ENCODE data around the gene COL4A1.

COL4A1 gene

DNA sequence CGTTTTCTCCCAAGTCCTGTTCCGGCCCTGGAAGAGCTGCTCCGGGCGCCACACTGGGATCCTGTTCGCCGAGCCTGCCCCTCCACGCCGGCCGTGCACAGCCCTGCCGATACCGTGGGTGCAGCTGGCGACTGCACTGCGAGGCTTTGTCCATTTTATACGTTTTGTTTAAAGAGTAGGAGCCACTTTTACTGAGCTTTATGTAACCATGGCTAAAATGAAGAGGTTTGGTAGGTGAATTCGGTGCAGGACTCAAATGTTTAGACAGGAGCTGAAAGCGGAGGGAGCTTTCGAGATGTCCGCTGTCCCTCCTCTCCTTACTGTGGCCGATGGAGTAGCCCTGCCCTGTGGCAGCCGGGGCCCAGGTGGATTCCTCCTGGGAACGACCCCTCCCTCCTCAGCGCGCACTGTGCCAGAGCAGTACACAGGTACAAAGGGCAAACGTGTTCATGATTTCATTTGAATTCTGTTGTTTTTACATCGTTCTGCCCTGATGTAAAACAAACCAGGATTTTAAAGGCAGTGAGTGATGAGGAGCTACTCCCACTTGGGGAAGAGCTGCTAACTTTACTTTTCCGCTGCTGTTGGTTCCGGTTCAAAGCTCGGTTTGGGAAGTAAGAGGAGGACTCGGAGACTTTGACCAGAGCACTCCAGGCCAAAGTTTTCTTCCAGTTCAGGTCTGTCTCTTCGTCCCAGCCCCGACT is 1.9 kb upstream of the COL4A1 start:
- DNase-seq = no peak

DNA sequence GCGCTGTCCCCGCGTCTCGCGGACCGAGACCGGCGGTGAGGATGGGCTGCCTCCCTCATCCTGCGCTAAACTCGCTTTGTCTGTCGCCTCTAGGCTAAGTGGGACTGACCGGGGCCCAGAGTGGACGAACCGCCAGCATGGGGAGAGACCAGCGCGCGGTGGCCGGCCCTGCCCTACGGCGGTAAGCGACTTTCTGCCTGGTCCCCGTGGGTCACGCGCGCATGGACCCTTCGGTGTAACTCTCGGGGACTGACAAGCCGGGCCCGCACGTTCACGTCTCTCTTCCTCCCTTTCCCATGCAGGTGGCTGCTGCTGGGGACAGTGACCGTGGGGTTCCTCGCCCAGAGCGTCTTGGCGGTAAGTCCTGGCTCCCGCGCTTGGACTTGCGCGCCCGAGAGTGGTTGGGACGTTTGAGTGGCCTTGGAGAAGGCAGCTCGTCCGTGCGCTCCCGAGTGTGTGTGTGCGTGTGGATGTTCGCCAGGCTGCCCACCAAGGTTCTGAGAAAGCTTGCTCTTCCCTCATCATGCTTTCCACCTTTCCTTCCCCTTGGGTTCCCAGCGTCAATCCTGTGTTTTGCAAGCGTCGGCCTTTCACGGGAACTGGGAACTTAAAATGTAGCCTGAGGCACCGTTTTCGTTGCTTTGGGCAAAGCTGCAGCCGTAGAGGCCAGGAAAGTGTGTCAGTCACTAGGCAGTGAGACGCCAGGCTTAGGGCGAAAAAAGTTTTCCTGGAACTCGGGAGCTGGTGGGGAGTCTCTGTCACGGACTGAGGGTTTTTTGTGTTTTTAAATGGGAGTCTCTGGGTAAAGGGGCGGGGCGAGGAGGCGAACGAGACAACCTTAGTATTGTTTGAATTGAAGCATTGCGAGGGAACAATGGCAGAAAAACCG is 1.1 kb upstream of the COL4A1 start:
- DNase-seq = no peak

DNA sequence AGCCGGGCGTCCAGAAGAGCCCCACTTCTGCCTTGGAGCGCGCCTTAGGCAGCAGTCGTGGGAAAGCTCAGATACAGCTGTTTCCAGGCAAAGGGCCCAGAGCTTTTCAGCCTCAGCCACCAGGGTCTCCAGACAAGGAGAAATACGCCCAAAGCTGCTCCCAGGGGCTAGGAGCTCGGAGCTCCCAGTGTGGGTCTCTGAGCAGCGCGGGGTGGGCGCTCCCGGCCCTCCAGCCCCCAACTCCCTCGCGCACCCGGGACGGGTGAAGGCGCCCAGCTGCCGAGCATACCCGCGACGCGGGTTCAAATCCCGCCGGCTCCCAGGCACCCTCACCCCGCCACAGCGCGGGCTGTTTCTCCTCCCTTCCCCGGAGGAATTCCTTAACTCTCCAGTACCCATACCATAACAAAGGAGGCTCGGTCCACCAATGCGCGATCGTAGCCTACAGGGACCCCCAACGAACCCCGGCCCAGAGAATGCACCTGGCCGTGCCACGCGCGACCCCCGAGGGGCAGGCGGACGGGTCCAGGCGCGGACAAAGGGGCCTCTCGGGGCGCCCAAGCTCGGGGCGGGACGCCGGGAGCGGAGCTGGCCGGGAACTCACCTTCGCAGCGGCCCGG is 507 bp downstream of the COL4A1 start:
- DNase-seq = no peak

DNA sequence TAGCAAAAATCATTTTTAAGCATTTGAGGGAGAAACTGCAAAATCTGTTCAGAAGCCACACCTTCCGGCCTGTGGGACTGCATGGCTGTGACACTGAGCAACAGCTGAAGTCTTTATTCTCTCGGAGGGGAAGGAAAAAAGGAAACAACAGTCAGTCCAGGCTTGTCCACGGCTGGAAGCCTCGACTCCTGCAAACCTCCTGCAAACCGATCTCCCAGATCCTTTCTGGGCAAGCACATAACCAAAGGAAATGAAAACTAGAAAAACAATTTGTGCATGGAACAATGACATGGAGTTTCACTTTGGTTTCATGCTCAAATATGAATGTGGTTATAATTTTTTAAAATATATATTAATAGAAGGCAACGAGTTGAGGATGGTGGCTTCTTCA is 1.0 kb downstream of the COL4A1 start:
- DNase-seq = no peak

DNA sequence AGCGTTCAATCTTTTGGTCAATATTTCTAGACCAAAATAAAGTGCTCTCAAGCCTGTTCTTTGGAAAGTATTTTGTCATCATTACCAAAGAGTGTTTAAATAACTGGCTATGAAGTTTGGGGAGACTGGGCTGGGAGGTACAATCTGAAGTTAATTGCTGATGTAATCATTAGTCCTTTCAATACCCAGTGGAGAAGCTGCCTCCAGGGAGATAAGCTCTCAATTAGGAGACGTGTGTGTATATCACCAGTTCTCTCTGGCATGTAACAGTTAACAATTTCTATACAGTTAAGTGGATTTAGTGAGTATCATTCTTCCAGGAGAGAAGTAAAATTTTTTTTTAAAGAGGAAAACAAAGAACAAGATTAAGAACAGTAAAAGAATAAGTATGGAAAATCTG is 1.4 kb downstream of the COL4A1 start:
- no peak for DNase-seq

DNA sequence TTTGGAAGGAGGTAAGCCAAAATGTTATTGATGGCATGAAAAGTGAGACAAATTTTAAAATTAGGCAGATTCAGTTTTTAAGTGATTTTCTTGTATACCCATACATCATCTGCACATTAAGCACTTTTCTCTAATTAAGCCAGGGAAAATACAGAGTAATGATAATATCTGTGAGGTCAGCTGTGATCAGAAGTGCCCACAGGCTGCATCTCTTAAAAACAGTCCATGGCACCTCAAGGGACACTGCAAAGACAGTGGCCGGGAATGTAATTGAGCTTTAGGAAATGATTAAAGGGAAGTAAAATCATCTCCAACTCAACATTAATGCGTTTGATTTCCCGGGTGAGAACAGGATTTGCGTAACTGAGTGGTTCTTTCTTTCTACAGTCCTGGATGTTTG is 2.0 kb downstream of the COL4A1 start:
- DNase-seq = no peak

DNA sequence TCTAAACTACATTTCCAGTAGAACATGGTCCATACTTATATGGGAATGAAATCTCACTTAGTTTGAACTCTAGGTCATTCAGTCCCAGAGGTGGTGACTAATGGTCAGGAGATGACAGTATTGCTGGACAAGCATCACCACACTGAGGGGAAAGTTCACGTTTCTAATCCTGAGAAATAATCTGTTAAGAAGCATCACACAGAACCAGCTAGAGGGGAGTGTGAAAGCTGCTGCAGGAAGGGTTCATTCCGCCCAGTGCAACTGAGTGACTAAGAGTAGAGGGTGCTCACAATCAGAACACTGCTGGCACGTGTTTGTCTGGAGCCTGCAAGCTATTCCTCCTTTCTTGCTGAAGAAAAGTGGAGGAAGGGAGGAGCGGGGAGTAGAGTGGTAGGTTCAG is 2.7 kb downstream of the COL4A1 start:
- DNase-seq = no peak

DNA sequence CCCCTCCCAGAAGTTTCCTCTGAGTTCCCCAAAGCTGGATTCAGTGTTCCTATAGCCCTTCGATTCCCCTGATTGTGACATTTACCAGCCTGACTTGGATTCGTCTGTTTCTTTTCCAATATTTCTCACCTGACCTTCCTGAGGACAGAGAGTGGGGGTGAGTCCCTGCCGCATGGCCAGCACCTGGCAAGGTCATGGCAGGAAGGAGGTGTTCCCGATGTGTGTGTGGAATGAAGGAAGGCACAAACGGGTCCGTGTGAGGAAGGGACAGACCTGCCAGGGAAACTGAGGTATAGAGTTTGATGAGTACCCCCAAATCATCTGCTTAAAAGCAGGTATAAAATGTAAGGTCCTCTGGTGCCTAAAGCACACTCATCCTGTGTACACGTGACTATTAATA is 3.3 kb downstream of the COL4A1 start:
- no peak for DNase-seq

DNA sequence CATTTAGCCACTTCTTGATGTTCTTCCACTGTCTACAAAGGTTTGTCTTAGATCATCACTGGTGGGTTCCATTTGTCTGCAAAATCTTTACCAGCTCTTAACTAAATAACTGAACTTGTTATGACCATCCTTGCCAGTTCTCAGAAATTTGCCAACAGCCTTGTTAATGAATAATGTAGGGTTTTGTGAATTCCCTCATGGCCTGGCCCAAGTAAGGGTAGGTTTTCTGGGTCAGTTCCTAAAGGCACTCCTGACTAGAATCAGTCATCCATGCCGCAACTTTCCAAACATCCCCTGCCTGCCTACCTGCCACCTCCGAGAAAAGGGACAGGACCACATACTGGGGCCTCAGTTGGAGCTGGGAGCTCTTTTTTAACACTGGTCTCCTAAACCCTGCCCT is 4.0 kb downstream of the COL4A1 start:
- no peak for DNase-seq

DNA sequence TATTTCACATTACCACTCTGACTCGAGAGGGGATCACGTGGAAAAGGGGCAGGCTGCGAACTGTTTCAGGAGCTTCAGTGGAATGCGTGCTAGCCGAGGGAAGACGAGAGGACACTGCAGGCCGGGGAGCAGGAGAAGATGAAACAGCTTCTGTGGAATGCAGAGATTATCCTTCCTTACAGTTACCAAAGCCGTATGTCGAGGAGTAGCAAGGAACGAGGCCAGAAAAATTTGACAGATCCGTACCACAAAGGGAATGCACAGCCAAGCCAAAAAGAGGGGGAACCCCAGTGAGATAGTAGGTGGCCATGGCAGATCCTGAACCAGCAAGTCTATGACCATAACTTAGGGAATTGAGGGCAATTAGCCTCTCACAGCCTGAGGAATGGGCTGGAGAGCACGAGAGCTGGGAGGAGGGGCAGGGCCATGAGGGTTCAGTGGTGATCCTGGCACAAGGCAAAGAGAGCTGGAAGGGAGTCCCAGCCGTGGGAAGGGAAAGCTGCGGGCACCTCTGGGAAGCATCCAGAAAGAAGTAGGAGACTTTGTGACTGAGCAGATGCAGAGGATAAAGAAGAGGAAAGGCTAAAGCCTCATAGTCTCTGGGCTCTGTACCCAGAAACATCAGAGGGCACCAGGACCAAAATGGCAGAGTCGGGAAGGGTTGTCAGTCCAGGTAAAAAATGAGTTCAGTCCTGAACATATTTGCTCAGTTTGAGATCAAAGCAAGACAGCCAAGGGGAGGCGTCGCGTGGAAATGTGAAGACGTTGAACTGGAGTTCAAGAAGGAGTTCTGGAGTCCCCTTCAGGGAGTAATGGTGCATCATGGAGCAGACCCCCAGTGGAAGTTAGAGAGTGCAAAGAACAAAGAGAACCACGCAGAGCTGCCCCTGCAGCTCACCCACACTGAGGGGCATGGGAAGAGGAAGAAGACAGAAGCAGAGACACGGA is 5.1 kb downstream of the COL4A1 start:
- no peak for DNase-seq

DNA sequence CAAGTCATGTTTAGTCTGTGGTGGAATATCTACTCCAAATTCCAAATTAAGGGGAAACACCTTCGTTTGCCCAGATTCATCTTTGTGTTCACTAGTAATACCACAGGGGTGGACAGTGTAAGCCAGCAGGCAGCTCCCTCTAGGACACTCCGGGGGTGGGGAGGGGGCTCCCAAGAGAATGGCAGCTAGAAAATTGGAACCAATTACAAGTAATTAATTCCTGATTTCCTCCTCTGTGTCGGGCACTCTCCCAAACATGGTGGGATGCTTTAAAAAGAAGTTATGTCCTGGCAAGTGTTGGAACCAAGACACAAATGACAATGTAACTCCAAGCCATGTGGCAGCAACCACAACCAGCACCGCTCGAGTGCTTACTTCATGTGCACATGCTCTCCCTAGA is 5.9 kb downstream of the COL4A1 start:
- DNase-seq = no peak

DNA sequence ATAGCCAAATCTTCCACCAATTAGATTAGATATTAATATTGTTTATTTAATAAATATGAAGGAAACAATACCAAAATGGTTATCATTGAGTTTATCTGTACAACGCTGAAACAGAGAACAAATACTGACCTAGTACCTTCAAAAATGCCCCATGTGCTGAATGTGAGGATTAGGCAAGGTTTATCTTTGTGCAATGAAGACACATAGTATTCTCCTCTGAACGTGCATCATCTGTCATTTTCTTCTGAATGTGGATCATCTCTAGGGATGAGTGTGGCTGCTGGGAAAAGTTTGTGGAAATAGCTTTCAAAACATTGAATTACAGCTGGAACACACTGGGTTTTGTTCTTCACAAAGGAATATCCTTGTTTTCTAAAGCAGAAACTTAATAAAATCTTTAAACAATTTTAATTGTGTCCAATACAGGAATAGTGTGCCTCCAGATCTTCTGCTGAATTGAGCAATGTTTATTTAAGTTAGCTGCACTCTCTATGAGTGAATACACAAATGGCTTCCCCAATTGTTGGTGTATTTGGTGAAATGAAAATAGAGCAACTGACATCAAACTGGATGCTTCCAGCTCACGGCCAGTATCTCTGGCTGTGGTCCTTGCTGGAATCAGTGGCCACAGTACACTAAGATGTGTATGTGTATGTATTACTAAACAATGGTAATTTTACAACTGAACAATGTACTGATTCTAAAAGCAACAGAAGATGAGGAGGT is 6.7 kb downstream of the COL4A1 start:
- no peak for DNase-seq

DNA sequence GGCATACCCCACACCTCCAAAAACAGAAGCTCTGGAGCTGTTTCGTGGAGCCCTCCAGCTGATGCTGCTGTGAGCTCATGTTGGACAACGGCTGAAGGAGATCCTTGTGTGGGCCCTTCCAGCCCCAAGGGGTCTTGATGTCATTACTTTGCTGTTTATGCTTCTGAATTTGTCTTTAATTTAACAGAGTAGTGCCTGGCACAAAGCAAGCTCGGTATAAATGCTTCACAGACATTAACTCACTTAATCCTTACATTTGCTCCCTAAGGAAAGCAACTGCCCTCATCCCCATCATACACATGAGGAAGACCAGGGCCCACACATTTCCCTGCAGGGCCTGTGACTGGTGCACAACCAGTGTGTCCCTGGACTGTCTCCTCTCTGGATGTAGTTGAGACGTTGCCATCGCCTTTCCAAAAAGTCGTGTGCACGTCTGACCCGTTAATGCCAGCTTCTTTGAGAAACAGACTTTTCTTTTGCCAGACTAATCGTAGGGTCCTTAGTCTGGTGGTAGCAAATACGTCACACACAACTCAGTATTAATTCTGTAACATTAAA is 7.6 kb downstream of the COL4A1 start:
- no peak for DNase-seq

DNA sequence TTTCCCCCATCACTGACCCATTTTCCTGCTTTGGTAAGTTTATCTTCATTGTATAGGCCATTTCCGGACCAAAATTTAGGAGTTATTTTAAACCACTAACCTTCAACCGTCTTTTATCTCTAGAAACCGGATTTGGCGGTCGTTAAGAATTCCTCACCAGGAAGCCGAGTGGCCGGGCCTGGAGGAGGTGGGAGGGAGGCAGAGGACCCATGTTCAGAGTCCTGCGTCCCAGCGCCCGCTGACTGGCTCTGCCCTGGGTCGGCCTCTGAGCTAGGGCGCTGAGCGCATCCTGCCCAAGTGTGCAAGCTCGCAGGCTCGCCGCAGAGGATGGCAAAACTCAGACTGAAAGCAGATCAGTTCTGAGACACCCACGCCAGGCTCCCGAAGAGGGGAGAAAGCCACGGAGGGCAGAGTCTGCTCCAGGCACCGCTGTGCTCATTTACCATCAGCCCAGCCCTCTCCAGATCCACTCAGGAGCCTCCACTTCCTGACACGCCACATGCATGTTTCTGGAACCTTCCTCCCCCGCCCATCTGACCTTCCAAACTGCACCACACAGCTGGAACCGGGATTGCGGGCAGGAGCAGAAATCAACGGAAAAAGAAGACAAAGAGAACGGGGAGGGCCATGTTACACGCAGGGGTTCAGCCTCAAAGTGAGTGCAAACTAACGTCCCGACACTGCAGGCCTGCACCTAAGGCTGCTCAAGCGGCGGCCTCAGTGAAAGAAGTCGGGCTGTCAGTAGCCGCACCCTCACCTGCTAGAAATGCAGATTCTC is 8.3 kb downstream of the COL4A1 start:
- peak in 1 of 5 donors; percentile 34 for DNase-seq

DNA sequence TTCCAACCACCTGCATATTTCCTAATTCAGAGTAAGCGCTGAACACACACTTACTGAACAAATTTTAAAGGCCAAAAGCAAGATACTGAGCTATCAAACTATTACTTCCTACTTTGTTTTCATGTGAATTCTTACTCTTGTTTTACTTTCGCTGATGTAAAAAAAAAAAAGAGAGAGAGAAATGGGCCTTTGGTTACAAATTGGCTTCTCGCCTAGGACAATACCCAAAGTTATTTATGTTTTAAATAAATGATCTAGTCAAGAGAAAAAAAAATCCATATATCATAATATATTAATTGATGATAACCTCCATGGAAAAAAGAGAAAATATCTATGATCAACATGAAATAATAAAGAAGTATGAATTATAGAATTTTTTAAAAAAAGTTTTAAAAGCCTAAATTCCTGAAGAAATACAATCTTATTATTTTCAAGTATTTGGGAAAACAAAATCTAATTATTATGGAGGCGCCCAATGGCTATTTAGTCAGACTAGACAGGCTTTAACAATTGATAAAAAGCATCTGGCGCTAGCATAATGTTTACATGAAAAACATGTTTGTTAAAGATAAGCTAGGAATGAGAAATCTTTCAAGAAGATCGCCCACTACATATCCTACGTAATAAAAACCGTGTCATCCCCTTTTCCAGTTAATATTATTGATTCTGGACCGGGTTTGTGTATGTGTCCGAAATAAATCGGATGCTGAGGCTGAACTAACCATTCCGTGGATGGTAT is 9.0 kb downstream of the COL4A1 start:
- no peak for DNase-seq

DNA sequence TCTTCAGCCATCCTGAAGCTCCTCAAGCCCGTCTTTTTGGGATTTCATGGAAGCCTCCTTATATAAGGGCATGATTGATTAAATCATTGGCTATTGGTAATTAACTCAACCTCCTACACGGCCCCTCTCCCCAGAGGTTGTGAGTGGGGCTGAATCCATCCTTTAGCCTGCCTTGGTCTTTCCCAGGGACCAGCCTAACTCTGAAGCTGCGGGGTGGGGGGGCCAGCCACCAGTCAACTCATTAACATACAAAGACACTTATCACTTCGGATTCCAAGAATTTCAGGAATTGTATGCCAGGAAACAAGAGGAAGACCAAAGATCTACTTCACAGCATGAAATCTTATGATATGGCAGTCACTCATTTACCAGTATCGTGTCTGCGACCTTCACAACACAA is 9.9 kb downstream of the COL4A1 start:
- DNase-seq = no peak

DNA sequence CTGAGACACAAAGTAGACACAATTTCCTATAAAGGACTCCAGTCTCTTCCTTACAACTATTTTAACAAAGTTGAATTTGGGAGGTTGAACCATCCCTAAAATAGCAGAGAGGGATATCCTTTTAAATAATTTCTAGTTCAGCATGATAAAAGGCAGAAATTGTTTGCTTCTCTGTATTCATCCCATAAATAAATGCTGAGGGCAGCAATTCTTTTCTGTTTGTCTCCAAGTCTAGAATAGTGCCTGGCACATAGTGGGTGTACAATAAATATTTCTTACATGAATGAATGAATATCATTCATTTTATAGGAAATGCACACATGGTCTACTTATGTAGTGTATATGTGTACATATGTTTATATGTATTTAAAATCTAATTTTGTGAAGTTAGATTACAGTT is 12.3 kb downstream of the COL4A1 start:
- DNase-seq = no peak

DNA sequence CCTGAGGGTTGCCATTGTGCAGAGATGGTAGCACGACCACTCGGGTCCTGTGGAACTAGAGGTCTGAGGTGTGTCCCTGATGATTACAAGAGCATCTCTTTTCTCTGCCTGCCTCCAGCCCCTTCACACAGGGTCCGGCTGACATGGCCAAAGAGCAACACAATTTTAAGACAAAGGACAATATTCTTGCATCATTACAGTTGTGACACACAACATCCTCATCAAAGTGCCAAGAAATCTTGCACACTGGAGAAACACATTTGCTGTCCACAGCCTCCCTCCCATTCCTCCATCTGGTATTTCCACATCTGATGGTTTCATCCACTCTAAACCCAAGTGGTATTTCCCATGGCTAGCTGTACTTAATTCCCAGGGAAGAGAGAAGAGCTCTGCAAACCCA is 12.8 kb downstream of the COL4A1 start:
- DNase-seq = no peak

DNA sequence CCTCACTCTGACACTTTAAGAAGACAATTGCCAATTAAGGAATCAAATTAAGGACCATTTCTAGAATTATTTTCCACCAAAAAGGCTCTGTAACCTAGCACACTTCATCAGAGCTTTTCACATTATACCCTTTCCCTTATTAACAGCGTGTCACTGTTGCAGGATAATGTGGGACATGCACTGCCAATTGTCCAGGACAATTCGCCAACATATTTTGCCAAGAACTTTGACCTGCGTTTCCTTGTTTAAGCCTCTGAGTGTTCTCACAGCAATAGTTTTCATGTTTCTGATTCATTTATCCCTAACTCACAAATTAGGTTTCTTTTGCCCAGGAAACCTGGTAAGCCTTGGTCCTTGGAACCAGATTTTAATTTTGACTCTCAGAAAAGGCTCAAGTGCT is 13.3 kb downstream of the COL4A1 start:
- no peak for DNase-seq

DNA sequence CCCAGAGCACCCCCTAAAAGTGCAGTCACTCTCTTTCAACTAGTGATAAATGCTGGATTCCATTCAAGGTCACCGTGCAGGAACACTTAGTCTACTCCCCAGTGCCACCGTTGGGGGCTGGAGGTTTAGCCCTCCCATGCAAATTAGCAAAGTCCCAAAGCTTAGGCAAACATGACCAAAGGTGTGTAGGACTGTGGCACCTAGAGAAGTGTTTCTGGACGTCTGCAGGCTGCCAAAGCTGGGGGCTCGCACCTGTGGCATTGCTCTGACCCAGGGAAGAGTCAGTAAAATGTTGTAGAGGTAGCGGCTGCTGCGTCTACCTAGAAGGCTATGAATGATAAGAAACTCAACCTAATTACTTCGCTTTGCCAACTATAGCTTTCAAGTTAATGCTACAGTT is 13.9 kb downstream of the COL4A1 start:
- no peak for DNase-seq
